ENCODE data around the gene FALEC. TPM values are rescaled to one million over a fixed set of nuclear protein-coding genes. Genes with fewer than 3 reads are reported as not detected.
"Not testable (repeated sequence)": the region's sequence is repeated elsewhere in the genome, so short reads cannot be mapped to it uniquely, and the experiment has no call there.

FALEC gene
- total RNA-seq, 1 donor from 2014 or later: 1.9 TPM

DNA sequence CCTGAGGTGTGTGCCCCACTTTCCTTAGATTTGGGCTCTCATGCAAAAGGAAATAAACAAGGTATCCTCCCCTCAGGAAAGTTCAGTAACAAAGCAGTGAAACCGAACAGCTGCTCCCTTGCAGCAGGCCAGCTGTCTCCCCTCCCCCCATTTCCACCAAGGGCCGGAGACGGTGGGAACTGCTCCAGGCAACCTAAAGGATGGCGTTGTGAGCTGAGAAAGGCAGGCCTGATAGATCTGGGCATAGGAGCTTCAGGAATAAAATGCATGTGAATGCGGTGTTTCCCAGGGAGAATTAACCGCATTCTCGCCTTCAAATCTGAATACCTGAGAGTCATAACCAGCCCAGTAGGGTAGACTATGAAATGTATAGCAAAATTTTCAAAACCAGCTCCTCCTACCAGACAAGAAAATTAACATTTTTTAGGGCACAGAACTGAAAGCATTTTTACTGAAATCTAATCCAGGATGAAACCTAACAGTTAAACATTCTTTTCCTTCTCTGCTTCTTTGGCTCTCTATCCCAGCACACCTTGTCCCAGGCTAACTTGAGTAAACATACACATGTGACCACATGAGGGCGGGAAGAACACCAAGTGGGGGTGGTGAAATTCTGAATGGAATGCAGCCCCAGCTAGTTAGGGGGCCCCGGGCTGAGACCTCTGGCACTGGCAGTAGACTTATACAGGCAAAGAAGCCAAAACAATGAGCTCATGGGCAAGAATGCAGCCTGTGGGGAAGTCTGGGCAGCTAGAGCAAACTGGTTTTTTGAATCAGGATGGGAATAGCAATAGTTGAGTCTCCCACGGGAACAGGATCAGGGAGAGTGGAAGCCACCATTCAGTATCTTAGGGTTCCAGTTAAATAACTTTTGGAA, 52.4 kb downstream of the FALEC start:
- peak; percentile 42 to 71 for DNase-seq (ENCODE audit: low spot score in 2 of 2, unreplicated experiment in 2 of 2)

DNA sequence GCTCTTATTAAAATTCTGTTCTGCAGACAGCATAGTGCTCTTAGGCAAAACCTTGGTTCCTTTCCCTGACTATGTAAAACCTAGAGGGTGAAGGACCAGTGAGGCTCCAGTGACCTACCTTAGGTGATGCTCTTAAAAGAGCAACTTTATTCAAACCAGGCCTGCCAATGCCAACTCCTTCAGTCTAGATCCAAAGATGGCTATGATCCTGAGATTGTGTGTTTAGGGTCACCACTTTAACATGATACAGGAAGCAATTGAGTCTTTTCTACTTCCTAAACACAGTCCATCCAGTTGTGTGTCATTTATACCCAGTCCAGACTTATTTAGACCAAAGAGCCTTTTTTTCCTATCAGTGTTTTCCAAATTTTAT, 53.0 kb downstream of the FALEC start:
- H3K9me3 Mint-ChIP-seq: no peaks in the 10 kb centered on the region
- DNase-seq (ENCODE audit: low spot score in 2 of 2, unreplicated experiment in 2 of 2): no peak
- H3K4me1 Mint-ChIP-seq: peaks cover 52% of the 10 kb centered on the region
- peak overlapping the region; percentile 100 for H3K27ac Mint-ChIP-seq
- H3K4me3 Mint-ChIP-seq: peak overlapping the region; percentile 52
- no peak for TF ChIP-seq CTCF (IDR thresholded peaks at IDR 0.05; ENCODE audit: unreplicated experiment)
- H3K36me3 Mint-ChIP-seq: peaks cover 12% of the 10 kb centered on the region
- H3K27me3 Mint-ChIP-seq (ENCODE audit: low read depth): no peaks in the 10 kb centered on the region

More for the DNA sequence above, 52.4 kb downstream of the FALEC start:
- H3K4me3 Mint-ChIP-seq: peak overlapping the region; percentile 52
- H3K4me1 Mint-ChIP-seq: peaks cover 58% of the 10 kb centered on the region
- peak overlapping the region; percentile 100 for H3K27ac Mint-ChIP-seq
- no peaks in the 10 kb centered on the region for H3K27me3 Mint-ChIP-seq (ENCODE audit: low read depth)
- TF ChIP-seq CTCF (IDR thresholded peaks at IDR 0.05; ENCODE audit: unreplicated experiment): no peak
- H3K9me3 Mint-ChIP-seq: no peaks in the 10 kb centered on the region
- peaks cover 9% of the 10 kb centered on the region for H3K36me3 Mint-ChIP-seq

- peaks cover 37% of the 10 kb centered on the region for H3K36me3 Mint-ChIP-seq
- H3K9me3 Mint-ChIP-seq: no peaks in the 10 kb centered on the region
- H3K27ac Mint-ChIP-seq: peak overlapping the region; percentile 53
- no peaks in the 10 kb centered on the region for H3K27me3 Mint-ChIP-seq (ENCODE audit: low read depth)
- no peak for DNase-seq (ENCODE audit: low spot score in 2 of 2, unreplicated experiment in 2 of 2)
- H3K4me1 Mint-ChIP-seq: peaks cover 57% of the 10 kb centered on the region
- no peak overlapping the region for H3K4me3 Mint-ChIP-seq
- no peak for TF ChIP-seq CTCF (IDR thresholded peaks at IDR 0.05; ENCODE audit: unreplicated experiment)
Observed at GRCh38 chr1:150572918-150573647, 57.5 kb downstream of the FALEC start.

DNA sequence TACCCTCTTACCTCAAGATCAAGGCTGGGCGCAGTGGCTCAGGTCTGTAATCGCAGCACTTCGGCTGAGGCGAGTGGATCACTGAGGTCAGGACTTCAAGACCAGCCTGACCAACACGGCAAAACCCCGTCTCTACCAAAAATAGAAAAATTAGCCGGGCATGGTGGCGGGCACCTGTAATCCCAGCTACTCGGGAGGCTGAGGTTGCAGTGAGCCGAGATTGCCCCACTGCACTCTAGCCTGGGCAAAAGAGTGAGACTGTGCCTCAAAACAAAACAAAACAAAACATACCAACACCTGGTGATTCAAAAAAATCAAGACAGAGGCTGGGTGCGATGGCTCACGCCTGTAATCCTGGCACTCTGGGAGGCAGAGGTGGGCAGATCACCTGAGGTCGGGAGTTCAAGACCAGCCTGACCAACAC, 58.1 kb downstream of the FALEC start:
- not testable (repeated sequence) for H3K27me3 Mint-ChIP-seq (ENCODE audit: low read depth); DNase-seq (ENCODE audit: low spot score in 2 of 2, unreplicated experiment in 2 of 2); H3K9me3 Mint-ChIP-seq; H3K4me3 Mint-ChIP-seq
- Mint-ChIP-seq H3K36me3 (peaks cover 39% of the 10 kb centered on the region), H3K4me1 (peaks cover 51% of the 10 kb centered on the region), H3K27ac (peak overlapping the region; percentile 21)

DNA sequence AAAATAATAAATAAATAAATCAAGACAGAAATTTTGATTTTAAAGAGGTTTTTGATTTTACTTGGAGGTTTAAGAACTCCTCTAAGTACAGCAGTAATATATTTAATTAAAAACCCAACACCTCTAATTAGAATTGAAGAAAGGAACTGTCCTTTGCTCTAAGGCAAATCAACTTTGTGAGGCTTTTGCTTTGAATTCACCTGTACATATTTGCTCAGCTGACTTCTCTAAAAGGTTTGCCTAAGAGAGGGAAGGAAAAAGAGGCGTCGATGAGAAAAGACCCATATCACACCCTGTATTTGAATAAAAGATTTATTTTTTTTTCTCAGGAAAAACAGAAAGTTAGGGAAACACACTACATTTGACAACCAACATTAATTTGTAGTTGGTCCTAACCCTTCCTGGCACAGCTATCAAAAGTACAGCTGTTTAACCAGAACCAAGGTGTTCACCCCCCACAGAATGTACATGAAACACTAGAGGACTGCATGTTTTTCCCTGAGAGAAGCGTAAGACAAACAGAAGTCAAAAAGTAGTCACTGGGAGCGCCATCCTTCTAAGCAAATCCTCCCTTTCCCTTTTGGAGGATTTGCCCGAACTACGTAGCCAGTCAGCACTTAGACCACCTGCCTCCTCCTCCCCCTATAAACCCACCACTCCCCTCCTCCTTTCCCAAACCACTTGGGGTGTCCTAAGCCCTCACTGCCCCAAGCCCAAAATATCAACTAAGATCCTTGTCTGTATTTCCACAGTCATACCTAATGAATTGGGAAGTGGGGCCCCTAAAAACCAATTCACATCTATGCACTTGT, 58.9 kb downstream of the FALEC start:
- Mint-ChIP-seq H3K27me3 (ENCODE audit: low read depth) (no peaks in the 10 kb centered on the region), H3K36me3 (peaks cover 39% of the 10 kb centered on the region), H3K4me3 (peak overlapping the region; percentile 98), H3K9me3 (no peaks in the 10 kb centered on the region), H3K27ac (peak overlapping the region; percentile 39), H3K4me1 (peaks cover 45% of the 10 kb centered on the region)
- no peak for DNase-seq (ENCODE audit: low spot score in 2 of 2, unreplicated experiment in 2 of 2)
- TF ChIP-seq CTCF (IDR thresholded peaks at IDR 0.05; ENCODE audit: unreplicated experiment): no peak
